Measurements from ENCODE around the gene COBLL1. TPM values are rescaled to one million over a fixed set of nuclear protein-coding genes. Genes with fewer than 3 reads are reported as not detected.

Gene COBLL1
- 2.7 to 4.4 TPM (median 4.0 TPM) in 5 replicates for total RNA-seq (2022; extraction: Qiagen RNA extraction; ENCODE audit: low read depth)

GRCh38 chr2:164841719-164842623 is at the start of gene COBLL1:
COBLL1 (minus strand) TSS chr2:164841823; CDS start chr2:164841196, 627 bp downstream.

Other genes starting within 250 kb of the COBLL1 start
- gene GRB14, start 220.3 kb downstream of the COBLL1 start, total RNA-seq (2022; extraction: Qiagen RNA extraction; ENCODE audit: low read depth) = 3.5 to 6.5 TPM (median 5.2 TPM) in 5 replicates
- gene SLC38A11, start 113.7 kb upstream of the COBLL1 start, total RNA-seq (2022; extraction: Qiagen RNA extraction; ENCODE audit: low read depth) = not detected in 5 replicates

All from A549 treated with RU486 at 1 μM for 4 hours (cell line).